Measurements from ENCODE around the gene MYO9B. TPM values are rescaled to one million over a fixed set of nuclear protein-coding genes. Genes with fewer than 3 reads are reported as not detected.
A peak's percentile ranks its signal among the peaks of the same experiment; 100 is the strongest.

MYO9B gene
- total RNA-seq, 4 donors from 2014 or later = 102 to 246 (median 151) TPM

DNA sequence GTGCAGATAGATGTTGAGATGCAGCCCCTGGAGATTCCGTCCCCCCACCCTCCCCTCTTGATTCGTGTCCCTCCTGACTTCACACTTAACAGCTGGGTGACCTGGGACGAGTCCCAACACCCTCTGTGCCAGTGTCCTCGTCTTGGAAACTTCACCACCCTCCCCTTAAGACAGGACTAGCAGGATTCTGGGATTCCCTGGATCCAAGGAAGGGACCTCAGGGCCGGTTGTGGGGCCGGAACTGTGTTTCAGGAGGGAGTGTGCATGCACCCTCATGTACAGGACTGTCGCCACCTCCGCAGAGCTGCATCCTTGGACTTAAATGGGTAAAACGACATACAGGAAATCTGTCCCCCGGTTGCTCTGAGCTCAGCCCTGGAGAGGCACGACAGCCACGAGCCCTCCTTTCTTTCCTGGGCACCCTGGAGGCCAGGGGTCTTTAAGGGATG is 990 bp downstream of the MYO9B start:
- TF ChIP-seq CTCF (IDR thresholded peaks at IDR 0.05) = no peak

GRCh38 chr19:17077447-17078028 is 2.0 kb downstream of the MYO9B start:
- H3K27ac ChIP-seq = peak overlapping the region; percentile 90 to 95 (median 93)
- intact Hi-C loops (cut with DNase I; ENCODE audit: low total_unique reads) = loop anchor here (10.0 kb wide), 1 partner anchor 57 kb away; no protein-coding TSS in a partner anchor
- TF ChIP-seq EP300 (IDR thresholded peaks at IDR 0.05; ENCODE audit: low read depth) (no peak), POLR2AphosphoS5 (IDR thresholded peaks at IDR 0.05) (no peak), POLR2A (IDR thresholded peaks at IDR 0.05) (no peak), CTCF (IDR thresholded peaks at IDR 0.05) (no peak)
- no peaks in the 10 kb centered on the region for H3K36me3 ChIP-seq
- peak overlapping the region in 1 of 4 donors; percentile 95 for H3K4me3 ChIP-seq
- H3K4me1 ChIP-seq = peaks cover 38 to 71% (median 56%) of the 10 kb centered on the region in 4 donors
- in situ Hi-C loops (cut with MboI; ENCODE audit: low pct_ligation_motif_present in 1 of 4, low pct_unique_long_range_greater_than_20kb in 1 of 4, low sequenced_read_pairs in 3 of 4) = no loop called here
- H3K27me3 ChIP-seq = no peaks in the 10 kb centered on the region
- WGBS, 2 donors (ENCODE audit: low coverage in 1 of 2) = 81 to 85% methylated on average over 9 to 17 of the region's 17 CpGs
- H3K9me3 ChIP-seq = no peaks in the 10 kb centered on the region
- DNase-seq = no peak

More for the DNA sequence above, 990 bp downstream of the MYO9B start:
- Histone ChIP-seq H3K27ac (peak overlapping the region; percentile 90 to 95 (median 93)), H3K4me1 (peaks cover 29 to 62% (median 48%) of the 10 kb centered on the region in 4 donors), H3K36me3 (peaks cover 0 to 6% (median 0%) of the 10 kb centered on the region in 4 donors), H3K9me3 (no peaks in the 10 kb centered on the region), H3K4me3 (peak overlapping the region; percentile 77 to 95 (median 94)), H3K27me3 (no peaks in the 10 kb centered on the region)
- intact Hi-C loops (cut with DNase I; ENCODE audit: low total_unique reads) (loop anchor here (10.0 kb wide), 1 partner anchor 58 kb away; no protein-coding TSS in a partner anchor), in situ Hi-C loops (cut with MboI; ENCODE audit: low pct_ligation_motif_present in 1 of 4, low pct_unique_long_range_greater_than_20kb in 1 of 4, low sequenced_read_pairs in 3 of 4) (no loop called here)
- 6% methylated on average over 12 of the region's 12 CpGs; no CpG with 5 or more reads in 1 of the 2 donors for WGBS, 2 donors (ENCODE audit: low coverage in 1 of 2)
- peak; percentile 27 for DNase-seq

DNA sequence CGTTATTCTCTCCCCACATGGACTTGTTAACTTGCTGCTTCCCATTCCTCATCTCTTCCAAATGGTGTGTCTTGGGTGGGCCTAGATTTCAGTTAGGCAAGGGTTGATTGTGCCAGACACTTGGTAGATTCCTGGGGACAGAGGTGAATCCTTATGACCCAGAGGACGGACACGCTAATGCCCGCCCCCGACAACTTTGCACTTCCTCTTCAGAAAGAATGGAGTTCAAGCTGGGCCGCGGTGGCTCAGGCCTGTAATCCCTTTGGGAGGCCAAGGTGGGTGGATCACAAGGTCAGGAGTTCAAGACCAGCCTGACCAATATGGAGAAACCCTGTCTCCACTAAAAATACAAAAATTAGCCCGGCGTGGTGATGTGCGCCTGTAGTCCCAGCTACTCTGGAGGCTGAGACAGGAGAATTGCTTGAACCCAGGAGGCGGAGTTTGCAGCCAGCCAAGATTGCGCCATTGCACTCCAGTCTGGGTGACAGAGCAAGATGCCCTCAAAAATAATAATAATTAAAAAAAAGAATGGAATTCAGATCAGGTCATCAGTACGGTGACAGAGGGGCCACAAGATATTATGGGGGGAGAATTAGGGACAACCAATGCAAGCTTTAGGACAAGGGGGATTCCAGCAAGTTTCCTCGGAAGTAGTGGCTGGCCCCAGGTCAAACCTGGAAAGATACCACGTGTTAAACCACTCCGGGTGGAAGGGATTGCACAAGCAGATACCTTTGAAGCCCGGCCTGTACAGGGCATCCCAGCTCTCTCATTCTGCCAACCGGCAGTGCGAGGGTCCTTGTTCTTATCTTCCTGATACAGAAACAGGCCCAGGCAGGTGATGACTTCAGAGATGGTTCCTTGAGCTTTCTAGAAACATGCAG is 2.7 kb downstream of the MYO9B start:
- H3K9me3 ChIP-seq = no peaks in the 10 kb centered on the region
- no peak for TF ChIP-seq EP300 (IDR thresholded peaks at IDR 0.05; ENCODE audit: low read depth)
- TF ChIP-seq POLR2A (IDR thresholded peaks at IDR 0.05) = no peak
- no peak for TF ChIP-seq CTCF (IDR thresholded peaks at IDR 0.05)
- TF ChIP-seq POLR2AphosphoS5 (IDR thresholded peaks at IDR 0.05) = no peak
- intact Hi-C loops (cut with DNase I; ENCODE audit: low total_unique reads) = loop anchor here (10.0 kb wide), 1 partner anchor 57 kb away; no protein-coding TSS in a partner anchor
- H3K27ac ChIP-seq = peak overlapping the region; percentile 90 to 96 (median 94)
- H3K27me3 ChIP-seq = no peaks in the 10 kb centered on the region
- DNase-seq = no peak
- 50 to 84% methylated on average over 1 to 19 of the region's 19 CpGs for WGBS, 2 donors (ENCODE audit: low coverage in 1 of 2)
- no peaks in the 10 kb centered on the region for H3K36me3 ChIP-seq
- H3K4me1 ChIP-seq = peaks cover 38 to 76% (median 56%) of the 10 kb centered on the region in 4 donors
- in situ Hi-C loops (cut with MboI; ENCODE audit: low pct_ligation_motif_present in 1 of 4, low pct_unique_long_range_greater_than_20kb in 1 of 4, low sequenced_read_pairs in 3 of 4) = no loop called here
- H3K4me3 ChIP-seq = no peak overlapping the region
